Keratinocyte (primary cell): ENCODE data around the gene HOMER1.

Source experiments
- EZH2 ChIP-seq: IDR thresholded peaks from one replicate; pipeline ENCODE4 v1.6.1; 2012; ENCODE audit warnings: inconsistent platforms, mild to moderate bottlenecking, low read length, moderate library complexity
- TF ChIP-seq, protein P1 (sequence below), 3 experiments: IDR thresholded peaks in 1 of 3; conservative IDR thresholded peaks in 1 of 3; optimal IDR thresholded peaks in 1 of 3; 2 replicates in 2 of 3; 3 replicates in 1 of 3; pipeline versions ENCODE3 to v1.5.1; 2011; ENCODE audit warnings: low read length in 3 of 3, mild to moderate bottlenecking in 3 of 3, moderate library complexity in 2 of 3, control low read depth in 1 of 3, inconsistent platforms in 1 of 3; ENCODE audit not compliant: insufficient read depth in 2 of 3; ENCODE audit errors: extremely low read depth in 1 of 3

DNA sequence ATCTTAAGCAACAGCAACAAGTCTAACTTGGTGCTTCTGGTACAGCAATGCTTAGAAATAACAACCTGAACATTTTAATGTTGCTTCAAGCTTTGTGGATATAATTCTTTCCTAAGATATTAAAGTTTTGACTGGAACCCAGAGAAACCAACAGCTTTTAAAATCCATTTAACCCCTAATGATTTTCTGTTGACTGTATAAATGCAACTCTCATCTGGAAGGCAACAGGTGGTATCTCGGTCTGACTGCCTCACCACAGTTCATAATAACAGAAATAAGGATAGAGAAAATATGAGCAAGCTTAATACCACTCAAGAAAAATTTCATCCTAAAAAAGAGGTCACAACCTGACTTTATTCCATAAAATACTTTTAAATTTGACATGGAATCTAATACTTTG is 116.9 kb downstream of the HOMER1 start:
- TF ChIP-seq, protein P1, sequence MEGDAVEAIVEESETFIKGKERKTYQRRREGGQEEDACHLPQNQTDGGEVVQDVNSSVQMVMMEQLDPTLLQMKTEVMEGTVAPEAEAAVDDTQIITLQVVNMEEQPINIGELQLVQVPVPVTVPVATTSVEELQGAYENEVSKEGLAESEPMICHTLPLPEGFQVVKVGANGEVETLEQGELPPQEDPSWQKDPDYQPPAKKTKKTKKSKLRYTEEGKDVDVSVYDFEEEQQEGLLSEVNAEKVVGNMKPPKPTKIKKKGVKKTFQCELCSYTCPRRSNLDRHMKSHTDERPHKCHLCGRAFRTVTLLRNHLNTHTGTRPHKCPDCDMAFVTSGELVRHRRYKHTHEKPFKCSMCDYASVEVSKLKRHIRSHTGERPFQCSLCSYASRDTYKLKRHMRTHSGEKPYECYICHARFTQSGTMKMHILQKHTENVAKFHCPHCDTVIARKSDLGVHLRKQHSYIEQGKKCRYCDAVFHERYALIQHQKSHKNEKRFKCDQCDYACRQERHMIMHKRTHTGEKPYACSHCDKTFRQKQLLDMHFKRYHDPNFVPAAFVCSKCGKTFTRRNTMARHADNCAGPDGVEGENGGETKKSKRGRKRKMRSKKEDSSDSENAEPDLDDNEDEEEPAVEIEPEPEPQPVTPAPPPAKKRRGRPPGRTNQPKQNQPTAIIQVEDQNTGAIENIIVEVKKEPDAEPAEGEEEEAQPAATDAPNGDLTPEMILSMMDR (optimal IDR thresholded peaks at IDR 0.05 in 1 of 3, IDR thresholded peaks at IDR 0.05 in 1 of 3, conservative IDR thresholded peaks at IDR 0.05 in 1 of 3; ENCODE audit: extremely low read depth in 1 of 3, insufficient read depth in 2 of 3, low read length in 3 of 3): no peak
- no peak for TF ChIP-seq EZH2
